Posterior vena cava (tissue), 2 donors: Measurements from ENCODE around the gene CCPG1. TPM values are rescaled to one million over a fixed set of nuclear protein-coding genes. Genes with fewer than 3 reads are reported as not detected.
A peak's percentile ranks its signal among the peaks of the same experiment; 100 is the strongest.

Source experiments
- DNase-seq: peaks from one replicate; pipeline ENCODE4 v3.0.0-alpha.2; 2020; ENCODE audit warnings: low spot score
- intact Hi-C, 2 donors: fragments of 100-400 bp; cut with DNase I; formaldehyde crosslinking; loops; one replicate each; pipeline versions ENCODE4 v1.14.1 to v1.14.2; 2022 to 2023
- microRNA-seq, 2 donors: library from miRNA; unstranded; fragments of <30 nt; microRNA quantifications; one replicate each; pipeline ENCODE4 v1.2.0, GENCODE V29; 2020 to 2021; ENCODE audit warnings: borderline microRNAs expressed in 2 of 2
- total RNA-seq, 2 donors: library from RNA; stranded (reverse); fragmentation: NEBNext Ultra II Directional; extraction: Animal tissue kit (Norgen Biotek cat#: 25700); gene quantifications; one replicate each; pipeline ENCODE4 v1.2.1, GENCODE V29; 2021
- donor health status: DM: yes; HTN: yes; CAD: no.
- donor health status: DM: yes; HTN: yes; CAD: no.

Gene CCPG1
- total RNA-seq, 2 donors from 2014 or later, result 89.9 to 91.3 TPM

DNA sequence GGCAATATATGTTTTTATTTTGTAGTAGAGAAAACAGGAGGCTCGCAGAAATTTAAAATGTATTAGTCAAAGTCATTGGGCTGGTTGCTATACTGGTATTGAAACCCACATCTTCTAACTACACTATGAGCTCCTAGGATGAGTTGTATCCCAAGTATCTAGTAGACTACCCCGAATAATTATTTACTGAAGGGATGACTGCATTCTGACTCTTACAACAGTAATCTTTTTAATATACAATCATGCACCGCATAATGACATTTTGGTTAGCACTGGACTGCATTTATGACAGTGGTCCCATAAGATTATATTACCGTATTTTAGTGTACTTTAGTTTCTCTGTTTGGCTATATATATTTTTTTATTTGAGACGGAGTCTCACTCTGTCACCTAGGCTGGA, 73.8 kb downstream of the CCPG1 start:
- intact Hi-C loops, result no loop called here
- DNase-seq, result no peak

DNA sequence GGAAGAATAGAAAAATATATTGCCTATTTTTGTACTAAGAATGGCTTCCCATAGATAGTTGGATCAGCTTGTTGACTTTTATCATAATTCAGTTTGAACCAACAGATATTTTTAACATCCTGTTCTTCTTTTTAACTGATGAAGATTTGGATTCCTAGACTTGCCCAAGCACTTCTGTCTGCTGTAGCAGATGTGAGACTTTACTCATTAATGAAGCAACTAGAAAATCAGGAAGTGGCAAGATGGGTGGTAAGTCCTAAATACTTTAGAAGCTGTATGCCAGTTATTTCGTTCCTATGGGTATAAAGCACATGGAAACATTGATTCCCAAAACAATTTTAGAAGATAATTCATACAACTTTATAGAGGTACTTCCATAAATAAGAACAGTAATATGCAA, 80.8 kb downstream of the CCPG1 start:
- no peak for DNase-seq
- intact Hi-C loops, result no loop called here

DNA sequence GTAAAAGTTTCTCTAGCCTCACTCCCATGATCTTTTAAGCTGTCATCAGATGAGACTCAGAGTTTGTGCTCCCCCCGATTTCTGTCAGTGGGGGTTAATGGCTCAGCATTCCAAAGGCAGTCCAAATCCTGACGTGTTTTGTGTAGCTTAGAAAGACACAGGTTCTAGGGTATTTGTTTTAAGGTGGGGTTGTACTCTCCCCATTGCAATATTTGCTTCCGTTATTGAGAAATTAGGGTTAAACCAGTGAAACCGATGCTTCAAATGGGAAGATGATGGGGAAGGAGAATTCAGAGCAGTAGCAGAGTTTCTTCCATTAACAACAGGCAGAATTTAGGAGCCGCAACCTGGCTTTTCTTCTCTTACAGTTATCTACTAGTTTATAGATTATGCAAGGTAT, 85.7 kb downstream of the CCPG1 start:
- intact Hi-C loops, result no loop called here
- DNase-seq, result no peak

DNA sequence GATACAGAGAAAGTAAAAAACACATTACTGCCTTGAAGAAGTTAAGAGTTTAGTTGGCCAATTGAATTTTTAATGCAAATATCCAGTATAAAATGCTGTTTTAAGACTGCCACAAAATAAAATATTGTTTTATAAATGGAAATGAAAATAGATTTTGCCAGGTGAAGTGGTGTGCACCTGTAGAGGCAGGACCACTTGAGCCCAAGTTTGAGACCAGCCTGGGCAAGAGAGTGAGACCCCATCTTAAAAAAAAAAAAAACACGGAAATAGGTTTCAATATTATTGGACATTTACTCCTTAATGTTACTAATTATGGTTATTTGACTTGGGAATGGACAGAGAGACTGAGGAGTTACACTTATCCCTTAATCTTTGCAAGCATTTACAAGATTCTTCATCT, 87.2 kb downstream of the CCPG1 start:
- intact Hi-C loops, result no loop called here
- DNase-seq, result no peak

DNA sequence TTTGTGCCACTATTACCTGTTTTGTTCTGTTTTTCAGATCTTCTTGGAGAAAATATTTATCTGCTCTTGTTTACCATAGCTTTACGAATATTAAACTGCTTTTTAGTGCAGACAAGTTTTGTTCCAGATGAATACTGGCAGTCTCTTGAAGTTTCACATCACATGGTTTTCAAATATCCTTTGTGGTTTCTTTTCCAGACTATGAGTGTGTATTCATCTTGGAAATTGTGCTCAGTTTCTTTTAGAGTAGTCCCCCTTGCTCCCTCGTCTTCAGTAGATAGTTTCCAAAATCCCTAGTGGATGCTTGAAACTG, 88.0 kb downstream of the CCPG1 start:
- intact Hi-C loops, result no loop called here
- DNase-seq, result no peak

DNA sequence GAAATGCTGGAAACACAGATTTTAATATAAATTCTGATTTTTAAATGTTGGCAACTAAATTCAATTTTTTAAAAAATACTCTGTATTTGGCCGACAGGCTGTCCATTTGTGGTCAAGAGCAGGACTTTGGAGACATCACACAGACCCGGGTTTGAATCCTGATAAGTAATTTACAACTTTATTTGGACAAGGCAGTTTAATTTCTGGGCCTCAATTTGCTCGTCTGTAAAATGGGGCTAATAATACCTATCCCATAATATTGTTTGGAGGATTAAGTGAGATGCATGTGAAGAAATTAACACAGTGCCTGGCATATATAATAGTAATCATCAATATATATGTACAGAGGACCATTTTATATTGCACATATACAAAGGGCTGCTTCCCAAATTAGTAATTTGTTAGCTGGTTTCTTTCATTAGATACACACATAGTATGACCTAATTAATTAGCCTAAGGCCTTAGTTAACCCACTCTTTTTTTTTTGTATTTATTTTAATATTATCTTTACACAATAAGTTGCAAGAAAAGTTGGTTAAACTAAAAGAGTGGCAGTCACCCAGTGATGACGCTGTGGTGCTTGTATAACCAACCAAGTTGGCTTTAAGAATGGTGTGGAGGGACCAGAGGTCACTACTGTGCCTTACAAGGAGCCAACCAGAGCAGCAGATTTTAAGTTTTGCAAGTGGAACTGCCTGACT, 88.5 kb downstream of the CCPG1 start:
- intact Hi-C loops, result no loop called here
- no peak for DNase-seq

DNA sequence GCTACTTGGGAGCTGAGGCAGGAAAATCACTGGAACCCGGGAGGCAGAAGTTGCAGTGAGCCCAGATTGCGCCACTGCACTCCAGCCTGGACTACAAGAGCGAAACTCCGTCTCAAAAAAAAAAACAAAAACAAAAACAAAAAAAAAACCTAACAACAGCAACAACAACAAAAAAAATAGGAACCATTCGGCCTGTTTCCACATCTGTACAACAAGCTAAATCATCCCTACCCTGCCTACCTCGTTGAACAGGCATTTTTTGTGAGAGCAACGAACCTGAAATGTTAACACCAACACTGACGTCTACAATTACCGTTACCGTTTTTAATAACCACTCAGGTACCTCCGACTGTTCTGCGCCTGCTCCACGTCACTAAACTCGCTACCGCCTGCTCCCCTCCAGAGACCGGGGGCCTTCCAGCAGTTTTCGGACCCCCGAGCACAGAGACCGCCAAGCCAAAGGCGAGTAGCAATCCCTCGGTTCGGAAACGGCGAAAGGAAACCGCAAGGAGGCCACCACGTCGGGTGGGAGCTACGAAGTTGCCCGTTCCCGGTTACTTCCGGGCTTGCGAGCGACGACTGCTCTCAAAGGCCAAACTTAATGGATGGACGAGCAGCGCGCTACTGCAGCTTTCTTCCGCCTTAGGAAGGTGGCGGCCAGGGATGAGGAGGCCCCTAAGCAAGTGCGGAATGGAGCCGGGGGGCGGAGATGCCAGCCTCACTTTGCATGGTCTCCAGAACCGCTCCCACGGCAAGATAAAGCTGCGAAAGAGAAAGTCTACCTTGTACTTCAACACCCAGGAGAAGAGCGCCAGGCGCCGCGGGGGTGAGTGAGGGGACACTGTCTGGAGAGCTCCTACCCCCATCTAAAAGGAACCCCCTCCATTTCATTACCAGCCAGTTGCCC, 89.3 kb downstream of the CCPG1 start, which contains the start of the genes PIGB and PIGBOS1:
Gene PIGB, plus strand, starts transcription at position 635 of the 907 bp plus-strand sequence. Its CDS starts 29 bp downstream, at position 664.
Gene PIGBOS1, minus strand, starts transcription at position 536 of the 907 bp plus-strand sequence. CDS start 1,331 bp downstream, outside the sequence.
- intact Hi-C loops, result no loop called here
- DNase-seq, result peak; percentile 96

Small RNAs within 50 kb of the gene (microRNA-seq; reads per million reads assigned to microRNA genes)
- 186 to 280 reads per million in 2 donors for gene MIR628

Other genes starting within 250 kb of the CCPG1 start
- gene RSL24D1, start 211.4 kb downstream of the CCPG1 start, total RNA-seq, result 10 to 100 TPM; 68.9 to 69.9 TPM
- 10 to 100 TPM; 40.6 to 59.3 TPM for gene RAB27A, start 118.5 kb downstream of the CCPG1 start, total RNA-seq
- gene PIGBOS1, start 89.2 kb downstream of the CCPG1 start, total RNA-seq, result 1 to 10 TPM; 8.5 to 8.7 TPM
- gene PIGB, start 89.1 kb downstream of the CCPG1 start, total RNA-seq, result 10 to 100 TPM; 13.6 to 16.1 TPM
- 1 to 10 TPM; 1.4 to 1.8 TPM for gene PIERCE2, start 136 bp upstream of the CCPG1 start, total RNA-seq
- gene DNAAF4, start 99.9 kb upstream of the CCPG1 start, total RNA-seq, result 1 to 10 TPM in 1 of 2 donors, under 1 TPM in 1; 0.93 to 1.9 TPM
- 10 to 100 TPM; 12.5 to 15.4 TPM for gene PYGO1, start 180.0 kb upstream of the CCPG1 start, total RNA-seq